CD4-positive, alpha-beta T cell (primary cell): ENCODE results near the gene ADGRG3. TPM values are rescaled to one million over a fixed set of nuclear protein-coding genes. Genes with fewer than 3 reads are reported as not detected.

Source experiments
- ATAC-seq: fragments of 200-7000 bp; cut with Tn5 transposase; one replicate; pipeline ENCODE4 v1.10.0; 2022; ENCODE audit warnings: mild to moderate bottlenecking; ENCODE audit not compliant: poor library complexity
- CTCF ChIA-PET: fragments of 350-600 bp; sonication (Branson Sonifier 250); formaldehyde crosslinking; loops from one replicate; lab custom pipeline; 2021; ENCODE audit warnings: antibody characterized with exemption, inconsistent platforms; lab: Charles Lee
- POLR2A ChIA-PET: fragments of 350-600 bp; sonication (Branson Sonifier 250); formaldehyde crosslinking; loops from one replicate; lab custom pipeline; 2021; ENCODE audit warnings: antibody characterized with exemption, inconsistent platforms; lab: Charles Lee
- DNase-seq, 14 experiments: peaks; one replicate each; pipeline ENCODE4 v3.0.0-alpha.2; 2013 to 2020; ENCODE audit warnings: mixed read lengths in 2 of 14
- H3K27ac ChIP-seq, 2 donors: one replicate each; pipeline versions ENCODE4 v1.5.1 to v1.7.0; 2013; ENCODE audit warnings: low read length in 2 of 2, low read depth in 1 of 2, mild to moderate bottlenecking in 1 of 2
- H3K27me3 ChIP-seq, 2 experiments: 1 replicate in 1 of 2; 2 replicates in 1 of 2; pipeline versions ENCODE4 v1.6.1 to v1.7.0; 2013; ENCODE audit warnings: low read length in 2 of 2, control low read depth in 1 of 2, mild to moderate bottlenecking in 1 of 2, moderate library complexity in 1 of 2; ENCODE audit not compliant: insufficient read depth in 2 of 2, control insufficient read depth in 1 of 2
- H3K36me3 ChIP-seq: one replicate; pipeline ENCODE4 v1.6.1; 2013; ENCODE audit warnings: low read length, control low read depth; ENCODE audit not compliant: insufficient read depth
- H3K4me1 ChIP-seq: one replicate; pipeline ENCODE4 v1.6.1; 2013; ENCODE audit warnings: low read length, control low read depth; ENCODE audit not compliant: insufficient read depth
- H3K4me3 ChIP-seq: one replicate; pipeline ENCODE4 v1.5.1; 2013; ENCODE audit warnings: mild to moderate bottlenecking, low read length, moderate library complexity
- H3K9me3 ChIP-seq, 2 experiments: 1 replicate in 1 of 2; 2 replicates in 1 of 2; pipeline versions ENCODE4 v1.6.1 to v1.7.0; 2013; ENCODE audit warnings: low read length in 2 of 2, mild to moderate bottlenecking in 2 of 2, control low read depth in 1 of 2, moderate library complexity in 1 of 2; ENCODE audit not compliant: control insufficient read depth in 1 of 2, insufficient read depth in 1 of 2
- H3K27ac Mint-ChIP-seq: one replicate; pipeline ENCODE4 v1.8.0; 2020; ENCODE audit warnings: mixed read lengths
- H3K27me3 Mint-ChIP-seq: one replicate; pipeline ENCODE4 v1.8.0; 2021; ENCODE audit warnings: mixed read lengths
- H3K36me3 Mint-ChIP-seq: one replicate; pipeline ENCODE4 v1.8.0; 2021; ENCODE audit warnings: low read depth, mixed read lengths
- H3K4me1 Mint-ChIP-seq: one replicate; pipeline ENCODE4 v1.8.0; 2021; ENCODE audit warnings: low read depth, mixed read lengths
- H3K4me3 Mint-ChIP-seq: one replicate; pipeline ENCODE4 v1.8.0; 2020; ENCODE audit warnings: mild to moderate bottlenecking, mixed read lengths
- H3K9me3 Mint-ChIP-seq: one replicate; pipeline ENCODE4 v1.8.0; 2020; ENCODE audit warnings: mixed read lengths
- intact Hi-C, 2 experiments: fragments of 100-400 bp; cut with DNase I in 1 of 2; cut with micrococcal nuclease in 1 of 2; formaldehyde crosslinking; loops; one replicate each; pipeline versions ENCODE4 v1.15.1 to v1.9.0; 2023 to 2025; cut with DNase I, micrococcal nuclease
- total RNA-seq, 174 experiments: library from RNA in 2 of 174; stranded (reverse) in 2 of 174; gene quantifications; one replicate each; pipeline ENCODE4 v1.2.3 and lab custom pipeline; 2021 to 2026
- TF ChIP-seq, protein P1 (sequence below): fragments of 200-600 bp; IDR thresholded peaks from one replicate; pipeline ENCODE4 v1.8.0; 2022; ENCODE audit warnings: antibody characterized with exemption, mild to moderate bottlenecking

Gene ADGRG3
- total RNA-seq, 2 experiments from 2014 or later = 0.28 TPM; not detected in 1

DNA sequence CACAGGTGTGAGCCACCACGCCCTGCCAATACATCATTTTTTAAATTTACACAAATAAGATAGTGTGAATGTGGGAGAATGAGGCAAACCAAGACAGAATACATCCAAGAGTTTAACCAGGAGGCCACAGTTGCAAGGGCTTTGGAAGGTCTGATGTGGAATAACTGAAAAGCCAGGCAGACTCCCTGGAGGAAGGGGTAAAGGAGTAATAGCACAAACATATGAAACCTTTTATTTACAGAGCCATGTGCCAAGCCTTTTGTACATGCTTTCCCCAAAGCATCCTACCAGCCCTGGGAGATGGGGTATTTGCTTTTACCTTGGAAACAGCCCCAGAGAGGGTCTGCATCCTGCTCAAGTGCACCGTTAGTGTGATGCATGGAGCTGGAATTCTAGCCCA lies 4.7 kb downstream of the ADGRG3 start:
- intact Hi-C loops = no loop called here
- Histone ChIP-seq H3K9me3 (no peaks in the 10 kb centered on the region), H3K36me3 (no peaks in the 10 kb centered on the region), H3K4me1 (peaks cover 3% of the 10 kb centered on the region), H3K27me3 (peaks cover 0 to 2% of the 10 kb centered on the region in 2 experiments), H3K4me3 (no peak overlapping the region), H3K27ac (no peak overlapping the region)
- no peaks in the 10 kb centered on the region for H3K36me3 Mint-ChIP-seq
- no peak overlapping the region for H3K27ac Mint-ChIP-seq
- TF ChIP-seq, protein P1, sequence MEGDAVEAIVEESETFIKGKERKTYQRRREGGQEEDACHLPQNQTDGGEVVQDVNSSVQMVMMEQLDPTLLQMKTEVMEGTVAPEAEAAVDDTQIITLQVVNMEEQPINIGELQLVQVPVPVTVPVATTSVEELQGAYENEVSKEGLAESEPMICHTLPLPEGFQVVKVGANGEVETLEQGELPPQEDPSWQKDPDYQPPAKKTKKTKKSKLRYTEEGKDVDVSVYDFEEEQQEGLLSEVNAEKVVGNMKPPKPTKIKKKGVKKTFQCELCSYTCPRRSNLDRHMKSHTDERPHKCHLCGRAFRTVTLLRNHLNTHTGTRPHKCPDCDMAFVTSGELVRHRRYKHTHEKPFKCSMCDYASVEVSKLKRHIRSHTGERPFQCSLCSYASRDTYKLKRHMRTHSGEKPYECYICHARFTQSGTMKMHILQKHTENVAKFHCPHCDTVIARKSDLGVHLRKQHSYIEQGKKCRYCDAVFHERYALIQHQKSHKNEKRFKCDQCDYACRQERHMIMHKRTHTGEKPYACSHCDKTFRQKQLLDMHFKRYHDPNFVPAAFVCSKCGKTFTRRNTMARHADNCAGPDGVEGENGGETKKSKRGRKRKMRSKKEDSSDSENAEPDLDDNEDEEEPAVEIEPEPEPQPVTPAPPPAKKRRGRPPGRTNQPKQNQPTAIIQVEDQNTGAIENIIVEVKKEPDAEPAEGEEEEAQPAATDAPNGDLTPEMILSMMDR = no peak
- H3K27me3 Mint-ChIP-seq = no peaks in the 10 kb centered on the region
- ChIA-PET CTCF (no interaction called here), POLR2A (no interaction called here)
- no peak for DNase-seq
- no peak overlapping the region for H3K4me3 Mint-ChIP-seq
- no peaks in the 10 kb centered on the region for H3K4me1 Mint-ChIP-seq
- H3K9me3 Mint-ChIP-seq = no peaks in the 10 kb centered on the region
- no peak for ATAC-seq

DNA sequence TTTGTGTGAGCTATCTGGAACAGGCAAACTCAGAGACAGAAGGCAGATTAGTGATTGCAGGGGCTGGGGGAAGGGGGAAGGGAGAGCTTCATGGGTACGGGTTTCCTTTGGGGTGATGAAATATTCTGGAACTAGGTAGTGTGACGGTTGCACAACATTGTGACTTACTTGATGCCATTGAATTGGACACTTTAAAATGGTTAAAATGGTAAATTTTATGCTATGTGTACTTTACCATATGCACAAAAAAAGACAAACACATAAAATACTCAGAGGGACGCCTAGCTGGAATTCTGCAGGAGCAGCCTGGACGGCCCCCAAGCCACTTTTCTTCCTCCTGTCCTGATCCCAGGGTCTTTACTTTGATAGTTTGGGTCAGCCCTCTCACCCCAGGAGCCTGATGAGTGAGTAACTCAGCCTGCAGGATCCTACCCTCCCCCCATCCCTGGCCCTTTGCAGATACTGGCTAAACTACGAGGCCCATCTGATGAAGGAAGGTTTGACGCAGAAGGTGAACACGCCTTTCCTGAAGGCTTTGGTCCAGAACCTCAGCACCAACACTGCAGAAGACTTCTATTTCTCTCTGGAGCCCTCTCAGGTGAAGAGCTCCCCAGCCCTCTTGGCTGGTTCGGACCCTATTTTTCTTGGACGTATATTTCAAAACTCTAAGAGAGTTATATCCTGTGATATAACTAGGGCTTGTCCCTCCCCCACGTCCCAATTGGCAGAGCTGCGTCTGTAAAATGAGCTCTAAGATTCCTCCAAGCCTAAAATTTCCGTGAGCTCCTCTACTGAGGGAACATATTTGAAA lies 7.8 kb downstream of the ADGRG3 start:
- no peaks in the 10 kb centered on the region for H3K27me3 ChIP-seq
- TF ChIP-seq, protein P1 = no peak
- H3K27ac Mint-ChIP-seq = no peak overlapping the region
- H3K9me3 ChIP-seq = no peaks in the 10 kb centered on the region
- no peaks in the 10 kb centered on the region for H3K4me1 ChIP-seq
- DNase-seq (no peak), ATAC-seq (no peak)
- H3K9me3 Mint-ChIP-seq = no peaks in the 10 kb centered on the region
- no peaks in the 10 kb centered on the region for H3K36me3 ChIP-seq
- ChIA-PET CTCF (no interaction called here), POLR2A (interaction anchor here (0.6 kb wide), 1 partner anchor 699 kb away, joined by 3 read pairs; no protein-coding TSS in a partner anchor)
- no peak overlapping the region for H3K4me3 ChIP-seq
- H3K4me1 Mint-ChIP-seq = no peaks in the 10 kb centered on the region
- H3K36me3 Mint-ChIP-seq = no peaks in the 10 kb centered on the region
- H3K4me3 Mint-ChIP-seq = no peak overlapping the region
- no peak overlapping the region for H3K27ac ChIP-seq
- intact Hi-C loops = no loop called here
- H3K27me3 Mint-ChIP-seq = no peaks in the 10 kb centered on the region

DNA sequence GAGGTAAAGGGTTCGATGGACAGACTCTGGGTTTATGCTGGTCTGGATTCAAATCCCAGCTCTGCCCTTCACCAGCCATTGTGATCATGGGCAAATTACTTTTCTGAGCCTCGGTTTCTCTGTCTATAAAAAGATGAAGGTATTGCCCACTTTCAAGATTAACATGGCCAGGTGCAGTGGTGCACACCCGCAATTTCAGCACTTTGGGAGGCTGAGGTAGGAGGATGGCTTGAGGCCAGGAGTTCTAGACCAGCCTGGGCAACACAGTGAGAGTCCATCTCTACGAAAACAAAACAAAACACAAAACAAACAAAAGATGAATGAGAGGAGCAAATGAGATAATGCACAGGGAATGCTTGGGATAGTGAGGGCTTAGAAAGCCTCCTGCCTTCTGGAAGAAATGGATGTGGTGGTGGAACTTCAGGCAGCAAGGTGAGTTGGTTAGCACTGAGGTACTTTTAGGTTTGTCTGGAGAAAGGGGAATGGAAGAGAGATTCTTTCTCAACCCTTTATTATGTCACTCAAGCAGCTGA lies 8.5 kb downstream of the ADGRG3 start:
- DNase-seq (no peak), ATAC-seq (no peak)
- Mint-ChIP-seq H3K4me1 (no peaks in the 10 kb centered on the region), H3K9me3 (no peaks in the 10 kb centered on the region), H3K36me3 (no peaks in the 10 kb centered on the region), H3K27me3 (no peaks in the 10 kb centered on the region), H3K4me3 (no peak overlapping the region), H3K27ac (no peak overlapping the region)
- H3K36me3 ChIP-seq = no peaks in the 10 kb centered on the region
- no peaks in the 10 kb centered on the region for H3K9me3 ChIP-seq
- intact Hi-C loops = no loop called here
- H3K4me3 ChIP-seq = no peak overlapping the region
- H3K27me3 ChIP-seq = no peaks in the 10 kb centered on the region
- H3K27ac ChIP-seq = no peak overlapping the region
- TF ChIP-seq, protein P1 = no peak
- ChIA-PET POLR2A (interaction anchor here (0.6 kb wide), 1 partner anchor 698 kb away, joined by 3 read pairs; no protein-coding TSS in a partner anchor), CTCF (no interaction called here)
- no peaks in the 10 kb centered on the region for H3K4me1 ChIP-seq
